DMS53 treated with DMSO at 0.1 percent for 48 hours (cell line): Measurements from ENCODE around the gene SPDEF.
A peak's percentile ranks its signal among the peaks of the same experiment; 100 is the strongest.

ENCODE experiments used
- DNase-seq: peaks from one replicate; lab custom pipeline; 2025; ENCODE audit not compliant: unreplicated experiment; lab: John Stamatoyannopoulos, UW

Gene SPDEF

DNA sequence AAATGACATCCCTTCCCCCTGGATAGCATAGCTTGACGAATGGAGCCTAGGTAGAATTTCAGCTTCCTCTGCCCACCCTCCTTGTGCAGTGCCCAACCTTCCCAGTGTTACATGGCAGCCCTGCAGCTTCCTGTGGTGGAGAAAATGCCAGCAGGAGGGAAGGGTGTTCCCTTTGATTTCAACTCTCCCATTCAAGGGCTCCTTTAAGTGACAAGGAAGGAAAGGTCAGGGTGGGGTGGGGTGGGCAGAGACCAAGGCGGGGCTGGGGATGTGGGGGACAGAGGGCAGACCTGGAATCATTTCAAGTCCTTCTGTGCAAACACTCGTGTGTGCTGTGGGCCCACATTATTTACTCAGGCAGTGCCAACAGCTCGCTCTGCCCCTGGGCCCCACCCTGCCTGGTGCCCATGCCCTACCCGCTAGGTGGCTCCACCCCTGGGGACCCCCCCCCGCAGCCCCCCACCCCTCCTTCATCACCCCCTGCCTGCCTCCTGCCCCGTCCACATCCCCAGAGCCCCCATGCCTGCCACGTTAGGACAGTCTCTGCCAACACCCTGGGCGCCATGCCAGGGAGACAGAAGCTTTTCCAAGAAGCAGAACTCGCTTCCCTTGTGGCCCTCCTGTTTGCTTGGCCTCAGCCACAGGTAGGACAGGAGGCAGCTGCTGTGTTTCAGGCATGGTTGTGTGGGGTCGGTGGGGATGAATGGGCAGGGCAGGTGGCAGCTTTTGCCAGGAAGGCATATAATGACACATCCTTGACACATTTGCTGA, 9.4 kb downstream of the SPDEF start:
- peak; percentile 28 for DNase-seq

GRCh38 chr6:34544776-34545471, 11.2 kb downstream of the SPDEF start:
- DNase-seq: no peak

DNA sequence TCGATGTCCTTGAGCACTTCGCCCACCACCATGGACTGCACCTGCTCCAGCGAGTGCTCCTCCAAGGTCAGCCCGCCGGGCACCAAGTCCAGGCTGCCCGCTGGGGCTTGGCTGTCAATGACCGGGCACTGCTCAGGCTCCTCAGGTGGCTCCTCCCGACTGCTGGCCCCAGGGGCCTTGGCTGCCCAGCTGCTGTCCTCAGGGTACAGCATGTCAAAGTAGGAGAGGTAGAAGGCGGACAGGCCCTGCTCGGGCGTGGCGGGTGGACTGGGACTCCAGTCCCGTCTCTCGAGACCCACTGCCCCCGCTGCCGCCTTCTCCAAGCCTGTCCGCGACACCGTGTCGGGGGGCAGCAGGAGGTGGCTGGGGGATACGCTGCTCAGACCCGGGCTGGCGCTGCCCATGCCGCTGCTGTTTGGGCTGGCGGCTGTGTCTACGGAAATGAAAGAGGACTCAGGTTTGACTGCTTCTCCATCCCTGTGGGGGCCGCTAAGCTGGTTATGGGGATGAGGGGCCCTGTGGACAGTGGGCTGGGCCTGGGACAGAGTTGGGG, 12.0 kb downstream of the SPDEF start:
- no peak for DNase-seq

GRCh38 chr6:34543421-34543820, 12.7 kb downstream of the SPDEF start:
- DNase-seq: no peak

DNA sequence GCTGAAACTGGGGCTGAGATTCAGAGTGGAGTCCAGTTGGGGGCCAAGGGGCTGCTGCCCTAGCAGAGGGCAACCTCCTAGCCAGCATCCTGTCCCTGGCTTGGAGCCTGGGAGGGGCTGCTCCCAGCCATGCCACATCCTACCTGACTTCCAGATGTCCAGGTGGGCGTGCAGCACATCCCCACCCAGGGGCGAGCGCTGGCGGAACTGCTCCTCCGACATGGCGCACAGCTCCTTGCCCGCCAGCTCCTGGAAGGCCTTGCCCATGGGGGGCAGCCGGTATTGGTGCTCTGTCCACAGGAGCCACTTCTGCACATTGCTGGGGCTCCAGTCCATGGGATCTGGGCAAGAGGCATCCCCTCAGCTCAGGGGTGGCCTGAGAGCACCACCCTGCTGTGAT, 15.3 kb downstream of the SPDEF start:
- no peak for DNase-seq

GRCh38 chr6:34540222-34540621, 15.9 kb downstream of the SPDEF start:
- no peak for DNase-seq

DNA sequence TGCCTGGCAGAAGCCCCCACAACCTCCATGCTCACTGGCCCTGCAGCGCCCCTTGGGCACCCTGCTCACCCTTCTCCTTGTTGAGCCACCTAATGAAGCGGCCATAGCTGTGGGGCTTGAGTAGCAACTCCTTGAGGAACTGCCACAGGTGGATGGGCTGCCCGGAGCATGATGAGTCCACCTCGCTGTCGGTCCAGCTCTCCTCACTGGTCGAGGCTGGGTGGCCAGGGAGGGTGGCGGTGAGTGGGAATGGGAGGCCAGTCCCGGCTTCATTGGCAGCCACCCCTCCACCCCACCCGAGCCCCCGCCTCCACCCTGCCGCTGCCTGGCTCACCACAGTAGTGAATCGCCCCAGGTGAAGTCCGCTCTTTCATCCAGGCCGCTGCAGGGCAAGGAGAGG, 16.9 kb downstream of the SPDEF start:
- DNase-seq: no peak

GRCh38 chr6:34538581-34538980, 17.5 kb downstream of the SPDEF start:
- DNase-seq: no peak

- DNase-seq: no peak
Observed at GRCh38 chr6:34537922-34538550, 18.1 kb downstream of the SPDEF start.

DNA sequence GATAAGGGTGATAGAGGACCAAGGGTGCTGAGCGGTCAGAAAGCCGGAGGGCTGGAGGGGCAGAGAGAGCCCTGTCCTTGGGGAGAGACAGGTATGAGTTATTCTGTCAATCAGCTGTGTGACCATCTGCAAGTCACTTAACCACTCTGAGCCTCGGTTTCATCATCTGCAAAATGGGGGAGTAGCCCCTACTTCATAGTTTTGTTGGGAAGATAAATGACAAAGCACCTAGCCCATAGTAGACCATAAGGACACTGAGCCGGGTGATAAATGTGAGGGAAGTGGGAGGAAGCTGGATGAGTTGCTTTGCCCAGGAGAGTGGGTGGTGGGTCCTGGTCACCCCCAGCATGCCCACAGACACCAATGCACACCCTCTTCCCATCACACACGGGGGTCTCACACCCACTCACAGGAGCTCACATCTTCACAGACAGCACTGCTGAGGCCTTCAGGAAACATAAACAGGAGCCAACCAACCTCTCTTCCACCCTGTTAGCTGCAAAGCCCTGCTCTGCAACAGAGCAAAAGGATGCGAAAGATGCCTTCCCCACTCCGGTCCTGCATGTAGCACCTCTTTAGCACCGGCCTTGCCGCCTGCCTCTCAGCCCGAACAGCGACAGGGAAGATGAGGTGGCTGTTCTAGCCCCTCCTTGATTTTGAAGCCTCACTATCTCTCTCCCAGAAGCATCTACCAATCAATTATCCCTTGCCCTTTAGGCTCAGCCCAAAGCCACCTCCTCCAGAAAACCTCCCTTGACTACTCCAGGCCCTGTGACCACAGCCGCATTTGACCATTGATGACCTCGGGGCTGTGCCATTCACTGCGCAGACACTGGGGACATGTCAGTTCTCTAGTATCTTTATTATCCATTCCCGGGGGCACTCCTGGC, 18.9 kb downstream of the SPDEF start:
- DNase-seq: no peak

DNA sequence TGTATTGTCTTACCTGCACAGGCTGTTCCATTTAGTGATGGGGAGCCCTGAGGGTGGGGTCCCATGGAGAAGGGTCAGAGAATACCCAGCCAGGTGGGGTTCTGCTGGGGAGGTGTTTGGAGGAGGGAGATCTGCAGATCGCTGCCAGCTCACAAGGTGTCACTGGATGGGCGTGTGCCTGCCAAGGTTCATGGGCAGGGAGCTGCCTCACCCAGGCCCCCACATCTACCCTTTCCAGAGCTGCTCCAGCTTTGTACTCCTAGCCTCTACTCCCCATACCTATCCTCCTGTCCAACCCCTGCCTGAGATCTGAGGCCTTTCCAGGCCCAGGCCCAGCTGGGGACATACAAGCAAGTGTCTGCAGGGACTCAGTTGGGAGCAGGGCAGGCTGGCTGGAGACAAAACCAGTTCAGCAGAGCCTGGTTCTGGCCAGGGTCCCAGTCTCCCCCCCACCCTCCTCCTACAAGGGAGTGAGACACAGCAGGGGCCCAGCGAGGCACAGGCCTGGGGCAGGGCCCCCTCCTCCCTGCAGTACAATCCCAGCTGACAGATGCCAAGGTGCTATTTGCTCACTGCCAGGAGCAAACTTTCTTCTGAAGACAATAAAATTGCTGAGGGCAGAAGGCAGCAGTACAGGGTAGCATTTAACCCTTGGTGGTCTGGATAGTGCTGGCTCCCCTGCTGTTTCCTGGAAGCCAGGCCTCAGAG, 19.7 kb downstream of the SPDEF start:
- no peak for DNase-seq

DNA sequence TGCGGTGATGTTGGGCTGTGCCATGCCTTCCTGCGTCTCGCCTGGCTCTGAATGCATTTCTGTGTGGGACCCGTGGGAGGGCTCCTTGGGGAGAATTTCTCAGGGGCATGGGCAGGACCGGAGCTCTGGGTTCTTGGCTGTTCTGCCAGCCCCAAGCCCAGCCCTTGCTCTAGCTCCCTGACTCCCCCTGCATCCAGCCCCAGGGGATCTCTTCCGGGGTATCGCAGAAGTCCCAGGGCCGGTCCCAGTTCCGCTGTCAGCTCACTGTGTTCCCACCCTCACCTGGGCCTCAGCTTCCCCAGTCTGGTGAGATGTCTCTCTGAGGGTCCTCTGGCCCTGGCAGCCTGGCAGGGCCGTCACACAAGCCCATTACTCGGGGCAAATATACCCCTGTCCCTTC, 20.5 kb downstream of the SPDEF start:
- no peak for DNase-seq

- no peak for DNase-seq
Observed at GRCh38 chr6:34535199-34535598, 20.9 kb downstream of the SPDEF start.

- DNase-seq: no peak
Observed at GRCh38 chr6:34534656-34535055, 21.5 kb downstream of the SPDEF start.

DNA sequence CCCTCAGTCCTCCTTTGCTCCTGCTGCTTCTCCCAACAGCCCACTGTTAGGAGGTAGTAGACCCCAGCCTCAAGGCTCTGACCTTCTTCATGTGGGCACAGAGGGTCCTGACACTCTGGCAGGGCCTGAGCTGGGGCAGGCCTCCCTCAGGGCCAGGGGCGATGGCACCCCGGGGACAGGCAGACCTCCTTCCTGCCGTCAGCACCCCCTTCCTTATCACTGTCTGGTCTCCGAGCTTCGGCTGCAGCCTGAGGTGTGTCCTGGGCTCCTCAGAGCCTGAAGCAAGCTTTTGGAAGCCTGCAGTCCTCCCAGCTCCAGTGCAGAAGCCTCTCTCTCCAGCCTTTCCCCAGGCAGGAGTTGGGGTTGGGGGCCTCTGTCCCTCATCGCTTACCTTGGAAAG, 22.0 kb downstream of the SPDEF start:
- DNase-seq: no peak

GRCh38 chr6:34532230-34532629, 23.9 kb downstream of the SPDEF start:
- no peak for DNase-seq

DNA sequence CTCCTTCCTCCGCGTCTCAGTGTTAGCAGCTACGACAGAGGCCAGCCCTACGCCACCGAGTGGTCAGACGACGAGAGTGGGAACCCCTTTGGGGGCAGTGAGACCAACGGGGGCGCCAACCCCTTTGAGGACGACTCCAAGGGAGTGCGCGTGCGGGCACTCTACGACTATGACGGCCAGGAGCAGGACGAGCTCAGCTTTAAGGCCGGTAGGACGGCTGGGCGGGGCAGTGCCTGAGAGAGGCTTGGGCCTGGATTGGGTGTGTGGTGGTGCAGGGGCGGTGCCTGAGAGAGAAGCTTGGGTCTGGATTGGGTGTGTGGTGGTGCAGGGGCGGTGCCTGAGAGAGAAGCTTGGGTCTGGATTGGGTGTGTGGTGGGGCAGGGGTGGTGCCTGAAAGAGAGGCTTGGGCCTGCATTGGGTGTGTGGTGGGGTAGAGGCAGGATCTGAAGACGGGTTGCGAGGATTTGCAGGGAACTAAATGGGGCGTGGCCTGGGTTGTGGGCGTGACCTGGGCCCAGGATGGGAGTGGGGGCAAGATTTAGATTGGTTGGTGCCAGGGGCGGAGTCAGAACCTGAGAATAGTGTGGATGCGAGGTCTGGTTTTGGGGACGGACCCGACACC, 24.4 kb downstream of the SPDEF start:
- no peak for DNase-seq

- no peak for DNase-seq
Observed at GRCh38 chr6:34530753-34531365, 25.3 kb downstream of the SPDEF start.

GRCh38 chr6:34529665-34530327, 26.3 kb downstream of the SPDEF start:
- no peak for DNase-seq
